ENCODE measurements around the gene UTY. TPM values are rescaled to one million over a fixed set of nuclear protein-coding genes. Genes with fewer than 3 reads are reported as not detected.

Gene UTY
- total RNA-seq, 1 experiment from 2014 or later = 5.9 TPM

- no peaks in the 10 kb centered on the region for H3K9me3 ChIP-seq (ENCODE audit: control insufficient read depth in 1 of 2, insufficient read depth in 1 of 2, low read depth in 1 of 2, low read length in 2 of 2)
- H3K79me2 ChIP-seq (ENCODE audit: insufficient read depth, low read length) = no peaks in the 10 kb centered on the region
- no TSS peak for BruUV-seq (replicated peaks)
- TF ChIP-seq ZBTB33 (IDR thresholded peaks at IDR 0.05; ENCODE audit: extremely low read depth, insufficient replicate concordance, low read length) = no peak
- no peak for TF ChIP-seq CEBPB (IDR thresholded peaks at IDR 0.05; ENCODE audit: low read depth)
- no peak overlapping the region for H3K4me3 ChIP-seq (replicated peaks in 1 of 2; ENCODE audit: low read depth in 1 of 2, low read length in 2 of 2)
- CTCF ChIA-PET = no interaction called here
- no peak for DNase-seq (ENCODE audit: low read depth, low spot score)
- no peaks in the 10 kb centered on the region for H3K9me2 ChIP-seq (ENCODE audit: insufficient read depth)
- H3K9ac ChIP-seq (ENCODE audit: low read length) = no peak overlapping the region
- intact Hi-C loops (cut with micrococcal nuclease) = no loop called here
- no peak overlapping the region for H2AFZ ChIP-seq (ENCODE audit: low read depth, low read length, poor library complexity, severe bottlenecking)
- H4K20me1 ChIP-seq (ENCODE audit: insufficient read depth) = no peaks in the 10 kb centered on the region
- POLR2A ChIA-PET = no interaction called here
- RAD21 ChIA-PET (ENCODE audit: low non-redundant PET in 1 of 2, low total read pairs in 2 of 2, uncharacterized antibody in 2 of 2, unreplicated experiment in 2 of 2) = no interaction called here
- no peak overlapping the region for H3K27ac ChIP-seq (ENCODE audit: low read depth, low read length)
- H3K36me3 ChIP-seq (ENCODE audit: control insufficient read depth in 1 of 2, insufficient read depth in 2 of 2, low read length in 2 of 2) = no peaks in the 10 kb centered on the region
- no peaks in the 10 kb centered on the region for H3K27me3 ChIP-seq (ENCODE audit: insufficient read depth, low read length)
- H3K4me1 ChIP-seq (ENCODE audit: control insufficient read depth in 1 of 2, insufficient read depth in 2 of 2, low read length in 2 of 2) = no peaks in the 10 kb centered on the region
- H3K4me2 ChIP-seq (ENCODE audit: low read length) = no peak overlapping the region
- no peak for ATAC-seq
Measured at GRCh38 chrY:13337934-13338333, 141.9 kb downstream of the UTY start.

- Histone ChIP-seq H3K4me3 (replicated peaks in 1 of 2; ENCODE audit: low read depth in 1 of 2, low read length in 2 of 2) (no peak overlapping the region), H4K20me1 (ENCODE audit: insufficient read depth) (no peaks in the 10 kb centered on the region), H3K36me3 (ENCODE audit: control insufficient read depth in 1 of 2, insufficient read depth in 2 of 2, low read length in 2 of 2) (no peaks in the 10 kb centered on the region), H3K4me2 (ENCODE audit: low read length) (no peak overlapping the region), H3K79me2 (ENCODE audit: insufficient read depth, low read length) (no peaks in the 10 kb centered on the region), H2AFZ (ENCODE audit: low read depth, low read length, poor library complexity, severe bottlenecking) (no peak overlapping the region), H3K9me3 (ENCODE audit: control insufficient read depth in 1 of 2, insufficient read depth in 1 of 2, low read depth in 1 of 2, low read length in 2 of 2) (no peaks in the 10 kb centered on the region), H3K27ac (ENCODE audit: low read depth, low read length) (no peak overlapping the region), H3K27me3 (ENCODE audit: insufficient read depth, low read length) (no peaks in the 10 kb centered on the region), H3K9me2 (ENCODE audit: insufficient read depth) (no peaks in the 10 kb centered on the region), H3K4me1 (ENCODE audit: control insufficient read depth in 1 of 2, insufficient read depth in 2 of 2, low read length in 2 of 2) (no peaks in the 10 kb centered on the region), H3K9ac (ENCODE audit: low read length) (no peak overlapping the region)
- POLR2A ChIA-PET = no interaction called here
- TF ChIP-seq CEBPB (IDR thresholded peaks at IDR 0.05; ENCODE audit: low read depth) (no peak), EZH2 (IDR thresholded peaks at IDR 0.05) (no peak), ZNF274 (IDR thresholded peaks at IDR 0.05; ENCODE audit: low read depth, low read length) (no peak), TCF7L2 (IDR thresholded peaks at IDR 0.05; ENCODE audit: borderline replicate concordance, extremely low read depth, insufficient read depth, insufficient read length) (no peak), ATF3 (IDR thresholded peaks at IDR 0.05) (no peak), SIN3A (IDR thresholded peaks at IDR 0.05; ENCODE audit: low read depth) (no peak), POLR2AphosphoS5 (IDR thresholded peaks at IDR 0.05; ENCODE audit: low read depth, low read length) (no peak), ZFX (IDR thresholded peaks at IDR 0.05) (no peak), RAD21 (IDR thresholded peaks at IDR 0.05; ENCODE audit: low read depth) (no peak), ELF1 (IDR thresholded peaks at IDR 0.05; ENCODE audit: borderline replicate concordance, low read depth) (no peak)
- CTCF ChIA-PET = no interaction called here
- DNase-seq (ENCODE audit: low read depth, low spot score) = no peak
- intact Hi-C loops (cut with micrococcal nuclease) = no loop called here
- RAD21 ChIA-PET (ENCODE audit: low non-redundant PET in 1 of 2, low total read pairs in 2 of 2, uncharacterized antibody in 2 of 2, unreplicated experiment in 2 of 2) = no interaction called here
- BruUV-seq (replicated peaks) = no TSS peak
- no peak for ATAC-seq
Measured at GRCh38 chrY:13333791-13334190, 146.0 kb downstream of the UTY start.
